Endothelial cell of umbilical vein (primary cell): ENCODE data around the gene TAF3. TPM values are rescaled to one million over a fixed set of nuclear protein-coding genes. Genes with fewer than 3 reads are reported as not detected.

Experiments
- BruUV-seq: library from RNA; stranded (reverse); fragments of 400-500 nt; replicated peaks from 2 replicates; lab custom pipeline; 2021; lab: Mats Ljungman, UMichigan
- CTCF ChIA-PET: fragments of 300-600, 350-600 bp; sonication (Branson Sonifier 250); formaldehyde crosslinking; loops from one replicate; lab custom pipeline; 2021; ENCODE audit warnings: antibody characterized with exemption, inconsistent platforms; lab: Charles Lee
- POLR2A ChIA-PET: fragments of 300-600, 350-600 bp; sonication (Branson Sonifier 250); formaldehyde crosslinking; loops from one replicate; lab custom pipeline; 2021; ENCODE audit warnings: antibody characterized with exemption, inconsistent platforms; lab: Charles Lee
- DNase-seq: peaks from one replicate; pipeline ENCODE4 v3.0.0-alpha.2; 2011; ENCODE audit warnings: low read depth, low spot score
- FAIRE-seq: peaks from 2 replicates; lab custom pipeline; 2011; peaks lifted over from hg19 to GRCh38; lab: Jason Lieb, UNC
- H2AFZ ChIP-seq: 2 replicates; pipeline ENCODE4 v1.6.0; 2012; ENCODE audit warnings: low read depth, low read length, control low read depth, inconsistent platforms
- H3K27ac ChIP-seq: 2 replicates; pipeline ENCODE4 v1.5.1; 2011; ENCODE audit warnings: low read depth, mild to moderate bottlenecking, control low read depth, low read length, moderate library complexity; ENCODE audit not compliant: insufficient read depth
- H3K27me3 ChIP-seq, 2 experiments: 2 replicates each; pipeline versions ENCODE4 v1.6.0 to v1.6.1; 2011; ENCODE audit warnings: low read length in 2 of 2, mixed read lengths in 1 of 2; ENCODE audit not compliant: control insufficient read depth in 2 of 2, insufficient read depth in 2 of 2
- H3K36me3 ChIP-seq, 2 experiments: 2 replicates in 1 of 2; 3 replicates in 1 of 2; pipeline ENCODE4 v1.5.1; 2011; ENCODE audit warnings: low read length in 2 of 2, mild to moderate bottlenecking in 1 of 2, moderate library complexity in 1 of 2; ENCODE audit not compliant: control insufficient read depth in 2 of 2, insufficient read depth in 2 of 2; ENCODE audit errors: extremely low read depth in 1 of 2
- H3K4me1 ChIP-seq: 3 replicates; pipeline ENCODE4 v1.5.1; 2011; ENCODE audit warnings: mild to moderate bottlenecking, low read length; ENCODE audit not compliant: control insufficient read depth, insufficient read depth; ENCODE audit errors: extremely low read depth
- H3K4me2 ChIP-seq: 2 replicates; pipeline ENCODE4 v1.6.1; 2011; ENCODE audit warnings: low read length, control low read depth, mixed read lengths; ENCODE audit not compliant: insufficient read depth
- H3K4me3 ChIP-seq, 3 experiments: fragments of 200-600 bp in 1 of 3; sonication (generic), shearing (Covaris generic) in 1 of 3; replicated peaks in 1 of 3; 2 replicates each; pipeline ENCODE4 v1.5.1; 2011 to 2016; ENCODE audit warnings: control low read depth in 3 of 3, low read length in 3 of 3, mild to moderate bottlenecking in 2 of 3, inconsistent platforms in 1 of 3, low read depth in 1 of 3, moderate library complexity in 1 of 3; ENCODE audit not compliant: insufficient read depth in 1 of 3
- H3K79me2 ChIP-seq: 2 replicates; pipeline ENCODE4 v1.6.0; 2012; ENCODE audit warnings: low read length, inconsistent platforms; ENCODE audit not compliant: control insufficient read depth, insufficient read depth
- H3K9ac ChIP-seq: replicated peaks from 2 replicates; pipeline ENCODE3; 2011; ENCODE audit warnings: low read length, control low read depth; ENCODE audit not compliant: insufficient read depth; ENCODE audit errors: extremely low read depth
- H3K9me1 ChIP-seq: replicated peaks from 3 replicates; pipeline ENCODE4 v1.6.0; 2011; ENCODE audit warnings: mild to moderate bottlenecking, low read length; ENCODE audit not compliant: control insufficient read depth, insufficient read depth; ENCODE audit errors: extremely low read depth
- H3K9me3 ChIP-seq: replicated peaks from 2 replicates; pipeline ENCODE4 v1.5.1; 2012; ENCODE audit warnings: low read length, inconsistent platforms; ENCODE audit not compliant: control insufficient read depth, insufficient read depth
- H4K20me1 ChIP-seq: replicated peaks from 2 replicates; pipeline ENCODE3; 2011; ENCODE audit warnings: mild to moderate bottlenecking, low read length; ENCODE audit not compliant: control insufficient read depth, insufficient read depth; ENCODE audit errors: extremely low read depth
- EZH2 ChIP-seq: IDR thresholded peaks from 2 replicates; pipeline ENCODE4 v1.6.1; 2012; ENCODE audit warnings: borderline replicate concordance, low read depth, mild to moderate bottlenecking, moderate library complexity, low read length, inconsistent platforms; ENCODE audit not compliant: severe bottlenecking
- FOS ChIP-seq: IDR thresholded peaks from 2 replicates; pipeline ENCODE4 v1.6.1; 2011; ENCODE audit warnings: mild to moderate bottlenecking, low read length, moderate library complexity, borderline replicate concordance; ENCODE audit not compliant: insufficient read depth
- GATA2 ChIP-seq: IDR thresholded peaks from 2 replicates; pipeline ENCODE4 v1.7.0; 2011; ENCODE audit warnings: low read depth, mild to moderate bottlenecking, moderate library complexity, mixed read lengths, low read length; ENCODE audit not compliant: insufficient read length, insufficient read depth
- JUN ChIP-seq: IDR thresholded peaks from 2 replicates; pipeline ENCODE4 v1.6.1; 2011; ENCODE audit warnings: borderline replicate concordance, low read depth; ENCODE audit not compliant: insufficient read length, insufficient read depth
- MYC ChIP-seq: IDR thresholded peaks from one replicate; pipeline ENCODE4 v1.6.1; 2011; ENCODE audit warnings: mild to moderate bottlenecking, low read depth, low read length
- POLR2A ChIP-seq: IDR thresholded peaks from 2 replicates; pipeline ENCODE4 v1.6.1; 2012; ENCODE audit warnings: low read depth, mild to moderate bottlenecking, control low read depth, low read length
- POLR2AphosphoS5 ChIP-seq: IDR thresholded peaks from 2 replicates; pipeline ENCODE4 v1.6.1; 2012; ENCODE audit warnings: low read depth, mild to moderate bottlenecking, control low read depth, low read length, moderate library complexity; ENCODE audit not compliant: insufficient read depth
- dilution Hi-C: fragments of 300-500 bp; cut with MboI; formaldehyde crosslinking; loops from one replicate; pipeline ENCODE4 v1.15.0; 2019; ENCODE audit warnings: low sequenced_read_pairs; ENCODE audit not compliant: extremely low pct_ligation_motif_present
- intact Hi-C: fragments of 100-400 bp; cut with micrococcal nuclease; formaldehyde crosslinking; loops from one replicate; pipeline ENCODE4 v1.10.0; 2022
- polyA plus RNA-seq, 4 experiments: library from polyadenylated mRNA; depleted of rRNA in 3 of 4; stranded (reverse) in 3 of 4; unstranded in 1 of 4; fragments of >200 nt; gene quantifications; 2 replicates each; pipeline versions ENCODE4 v1.2.1 to v1.2.3, GENCODE V29; 2011 to 2012; ENCODE audit warnings: missing spikeins in 1 of 4
- total RNA-seq: library from RNA; stranded (reverse); gene quantifications from 2 replicates; pipeline ENCODE4 v1.2.3, GENCODE V29; 2021
- TF ChIP-seq, protein P1 (sequence below): IDR thresholded peaks from 2 replicates; pipeline ENCODE4 v1.6.1; 2011; ENCODE audit not compliant: insufficient read depth, insufficient read length
- TF ChIP-seq, protein P2 (sequence below), 2 donors: IDR thresholded peaks; 1 replicate in 1 of 2; 2 replicates in 1 of 2; pipeline ENCODE4 v1.5.1; 2011; ENCODE audit warnings: low read length in 2 of 2, mild to moderate bottlenecking in 2 of 2, moderate library complexity in 2 of 2, control low read depth in 1 of 2, inconsistent platforms in 1 of 2, low read depth in 1 of 2; ENCODE audit not compliant: insufficient read depth in 1 of 2; ENCODE audit errors: extremely low read depth in 1 of 2

TAF3 gene
- total and polyA plus RNA-seq, 2 donors (not counting 3 experiments of a cell fraction or from before 2014, with no cell fraction given): 2.4 to 10.5 TPM

DNA sequence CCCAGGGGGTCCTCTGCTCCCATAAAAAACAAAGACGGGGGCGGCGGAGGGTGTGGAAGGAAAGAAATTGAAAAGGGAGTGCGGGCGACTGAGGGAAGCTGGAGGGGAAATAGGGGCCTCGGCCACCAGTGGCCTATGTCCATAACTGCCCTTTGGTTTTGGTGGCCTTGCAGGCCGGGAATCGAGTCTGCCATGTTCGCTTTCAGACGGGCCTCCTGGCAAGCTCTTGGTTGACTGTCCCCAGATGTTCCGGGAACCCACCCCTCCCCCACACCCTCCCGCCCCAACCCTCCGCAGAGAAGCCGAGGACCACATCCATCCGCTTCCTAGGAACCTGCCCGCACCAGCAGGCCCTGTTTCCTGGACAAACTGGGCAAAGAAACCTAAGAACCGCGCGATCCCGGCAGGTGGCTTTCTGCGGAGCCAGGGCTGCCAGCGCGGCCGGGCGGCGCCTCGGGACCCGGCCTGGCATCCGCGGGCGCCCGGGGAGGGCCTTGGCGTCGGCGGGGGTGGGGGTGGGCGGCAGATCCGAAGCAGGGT is 216.2 kb downstream of the TAF3 start:
- Histone ChIP-seq H3K79me2 (no peaks in the 10 kb centered on the region), H3K36me3 (no peaks in the 10 kb centered on the region), H4K20me1 (no peaks in the 10 kb centered on the region), H3K9me3 (no peaks in the 10 kb centered on the region), H3K4me2 (no peak overlapping the region), H3K4me1 (peaks cover 22% of the 10 kb centered on the region), H3K27ac (no peak overlapping the region), H2AFZ (no peak overlapping the region), H3K4me3 (no peak overlapping the region), H3K27me3 (peaks cover 28 to 36% of the 10 kb centered on the region in 2 experiments), H3K9ac (no peak overlapping the region), H3K9me1 (no peaks in the 10 kb centered on the region)
- no peak for DNase-seq
- FAIRE-seq: no peak
- intact Hi-C loops: no loop called here
- dilution Hi-C loops: no loop called here
- TF ChIP-seq, protein P1, sequence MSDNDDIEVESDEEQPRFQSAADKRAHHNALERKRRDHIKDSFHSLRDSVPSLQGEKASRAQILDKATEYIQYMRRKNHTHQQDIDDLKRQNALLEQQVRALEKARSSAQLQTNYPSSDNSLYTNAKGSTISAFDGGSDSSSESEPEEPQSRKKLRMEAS: no peak
- TF ChIP-seq EZH2 (no peak), JUN (no peak), GATA2 (no peak), POLR2AphosphoS5 (no peak), FOS (no peak), MYC (no peak), POLR2A (no peak)
- TF ChIP-seq, protein P2, sequence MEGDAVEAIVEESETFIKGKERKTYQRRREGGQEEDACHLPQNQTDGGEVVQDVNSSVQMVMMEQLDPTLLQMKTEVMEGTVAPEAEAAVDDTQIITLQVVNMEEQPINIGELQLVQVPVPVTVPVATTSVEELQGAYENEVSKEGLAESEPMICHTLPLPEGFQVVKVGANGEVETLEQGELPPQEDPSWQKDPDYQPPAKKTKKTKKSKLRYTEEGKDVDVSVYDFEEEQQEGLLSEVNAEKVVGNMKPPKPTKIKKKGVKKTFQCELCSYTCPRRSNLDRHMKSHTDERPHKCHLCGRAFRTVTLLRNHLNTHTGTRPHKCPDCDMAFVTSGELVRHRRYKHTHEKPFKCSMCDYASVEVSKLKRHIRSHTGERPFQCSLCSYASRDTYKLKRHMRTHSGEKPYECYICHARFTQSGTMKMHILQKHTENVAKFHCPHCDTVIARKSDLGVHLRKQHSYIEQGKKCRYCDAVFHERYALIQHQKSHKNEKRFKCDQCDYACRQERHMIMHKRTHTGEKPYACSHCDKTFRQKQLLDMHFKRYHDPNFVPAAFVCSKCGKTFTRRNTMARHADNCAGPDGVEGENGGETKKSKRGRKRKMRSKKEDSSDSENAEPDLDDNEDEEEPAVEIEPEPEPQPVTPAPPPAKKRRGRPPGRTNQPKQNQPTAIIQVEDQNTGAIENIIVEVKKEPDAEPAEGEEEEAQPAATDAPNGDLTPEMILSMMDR (IDR thresholded peaks at IDR 0.05; ENCODE audit: extremely low read depth in 1 of 2, insufficient read depth in 1 of 2, low read depth in 1 of 2, low read length in 2 of 2): no peak
- BruUV-seq: no TSS peak
- ChIA-PET POLR2A (no interaction called here), CTCF (no interaction called here)
